GM12872 (cell line): ENCODE measurements around the gene ZNF483.

Source experiments
- CTCF ChIP-seq: IDR thresholded peaks from 3 replicates; pipeline ENCODE4 v1.5.1; 2011; ENCODE audit warnings: low read depth, mild to moderate bottlenecking, low read length, moderate library complexity; ENCODE audit not compliant: insufficient read depth

ZNF483 gene

GRCh38 chr9:111483858-111484571, 41.0 kb upstream of the ZNF483 start, which contains the start of gene ECPAS:
ECPAS (minus strand) TSS chr9:111484383; CDS start chr9:111472918, 11,465 bp downstream.
- no peak for TF ChIP-seq CTCF

GRCh38 chr9:111484572-111484894, 40.4 kb upstream of the ZNF483 start:
- no peak for TF ChIP-seq CTCF

- TF ChIP-seq CTCF: no peak
Measured at GRCh38 chr9:111501005-111501562, 23.9 kb upstream of the ZNF483 start.

- no peak for TF ChIP-seq CTCF
Measured at GRCh38 chr9:111501648-111502047, 23.3 kb upstream of the ZNF483 start.

GRCh38 chr9:111502506-111502905, 22.5 kb upstream of the ZNF483 start:
- TF ChIP-seq CTCF: no peak

- TF ChIP-seq CTCF: no peak
Measured at GRCh38 chr9:111514967-111515366, 10.0 kb upstream of the ZNF483 start.

GRCh38 chr9:111516061-111516465, 8.9 kb upstream of the ZNF483 start:
- TF ChIP-seq CTCF: no peak
